IMR-90 (cell line): ENCODE measurements around the gene CAGE1. TPM values are rescaled to one million over a fixed set of nuclear protein-coding genes. Genes with fewer than 3 reads are reported as not detected.

Experiments used
- ATAC-seq: fragments of 200-7000 bp; cut with Tn5 transposase; 2 replicates; pipeline ENCODE4 v1.9.1; 2020; ENCODE audit warnings: low read depth, mild to moderate bottlenecking, moderate library complexity
- BruUV-seq: library from RNA; stranded (reverse); fragments of 400-500 nt; replicated peaks from 2 replicates; lab custom pipeline; 2021; lab: Mats Ljungman, UMichigan
- CTCF ChIA-PET: fragments of 300-600 bp; formaldehyde crosslinking; extraction: SDS; loops from one replicate; lab custom pipeline; 2021; ENCODE audit warnings: antibody characterized with exemption; lab: Yijun Ruan, JAX
- POLR2A ChIA-PET: fragments of 300-600 bp; sonication (Branson Sonifier 250); formaldehyde crosslinking; loops from one replicate; lab custom pipeline; 2022; ENCODE audit warnings: antibody characterized with exemption; ENCODE audit not compliant: unreplicated experiment; lab: Charles Lee
- DNase-seq: peaks from one replicate; pipeline ENCODE4 v3.0.0; 2013
- H2AFZ ChIP-seq: replicated peaks from 2 replicates; pipeline ENCODE3; 2013; ENCODE audit warnings: low read length, mild to moderate bottlenecking; ENCODE audit not compliant: poor library complexity
- H2AK5ac ChIP-seq: 2 replicates; pipeline ENCODE4 v1.6.1; 2013; ENCODE audit warnings: low read depth, low read length, inconsistent platforms
- H2AK9ac ChIP-seq: replicated peaks from 2 replicates; pipeline ENCODE3; 2013; ENCODE audit warnings: mild to moderate bottlenecking, low read depth, low read length, moderate library complexity; ENCODE audit not compliant: poor library complexity
- H2BK120ac ChIP-seq: 2 replicates; pipeline ENCODE4 v1.6.1; 2013; ENCODE audit warnings: low read depth, low read length, inconsistent platforms
- H2BK15ac ChIP-seq: 3 replicates; pipeline ENCODE4 v1.6.1; 2013; ENCODE audit warnings: low read depth, low read length, inconsistent platforms
- H2BK20ac ChIP-seq: 2 replicates; pipeline ENCODE4 v1.6.1; 2013; ENCODE audit warnings: low read depth, mild to moderate bottlenecking, inconsistent platforms, low read length, moderate library complexity
- H2BK5ac ChIP-seq: 2 replicates; pipeline ENCODE4 v1.6.1; 2013; ENCODE audit warnings: mild to moderate bottlenecking, low read depth, low read length, inconsistent platforms; ENCODE audit not compliant: poor library complexity, severe bottlenecking
- H3K14ac ChIP-seq: replicated peaks from 2 replicates; pipeline ENCODE4 v1.6.1; 2013; ENCODE audit warnings: low read depth, low read length, inconsistent platforms
- H3K18ac ChIP-seq: 2 replicates; pipeline ENCODE4 v1.6.1; 2013; ENCODE audit warnings: low read depth, low read length, control low read depth
- H3K23ac ChIP-seq: 2 replicates; pipeline ENCODE4 v1.6.1; 2013; ENCODE audit warnings: low read depth, low read length, inconsistent platforms
- H3K27ac ChIP-seq: 2 replicates; pipeline ENCODE4 v1.5.1; 2013; ENCODE audit warnings: mild to moderate bottlenecking, control low read depth, low read length; ENCODE audit not compliant: insufficient read depth
- H3K27me3 ChIP-seq: 2 replicates; pipeline ENCODE4 v1.6.1; 2013; ENCODE audit warnings: low read length; ENCODE audit not compliant: control insufficient read depth, insufficient read depth
- H3K36me3 ChIP-seq: 2 replicates; pipeline ENCODE4 v1.6.1; 2013; ENCODE audit warnings: low read length, mixed read lengths; ENCODE audit not compliant: control insufficient read depth, insufficient read depth
- H3K4ac ChIP-seq: 2 replicates; pipeline ENCODE4 v1.6.1; 2013; ENCODE audit warnings: low read depth, low read length, inconsistent platforms
- H3K4me1 ChIP-seq: 2 replicates; pipeline ENCODE4 v1.6.1; 2013; ENCODE audit warnings: low read length, mixed read lengths; ENCODE audit not compliant: control insufficient read depth, insufficient read depth
- H3K4me2 ChIP-seq: 2 replicates; pipeline ENCODE4 v1.6.1; 2013; ENCODE audit warnings: low read depth, mild to moderate bottlenecking, control low read depth, low read length, moderate library complexity
- H3K4me3 ChIP-seq: 2 replicates; pipeline ENCODE4 v1.5.1; 2013; ENCODE audit warnings: low read depth, mild to moderate bottlenecking, control low read depth, low read length, moderate library complexity; ENCODE audit not compliant: insufficient read depth
- H3K56ac ChIP-seq: 2 replicates; pipeline ENCODE4 v1.6.1; 2013; ENCODE audit warnings: low read length, inconsistent platforms; ENCODE audit not compliant: insufficient read depth; ENCODE audit errors: extremely low read depth
- H3K79me1 ChIP-seq, 2 experiments: 2 replicates each; pipeline ENCODE4 v1.6.1; 2013; ENCODE audit warnings: low read length in 2 of 2, inconsistent platforms in 1 of 2, low read depth in 1 of 2
- H3K9ac ChIP-seq: 2 replicates; pipeline ENCODE4 v1.6.1; 2013; ENCODE audit warnings: low read depth, low read length, control low read depth
- H3K9me1 ChIP-seq: 2 replicates; pipeline ENCODE4 v1.6.1; 2013; ENCODE audit warnings: low read length, inconsistent platforms; ENCODE audit not compliant: insufficient read depth
- H3K9me3 ChIP-seq: 2 replicates; pipeline ENCODE4 v1.6.1; 2013; ENCODE audit warnings: low read length; ENCODE audit not compliant: control insufficient read depth, insufficient read depth
- H4K20me1 ChIP-seq: 2 replicates; pipeline ENCODE4 v1.6.1; 2013; ENCODE audit warnings: low read length, inconsistent platforms; ENCODE audit not compliant: insufficient read depth
- H4K5ac ChIP-seq: 2 replicates; pipeline ENCODE4 v1.6.1; 2013; ENCODE audit warnings: mild to moderate bottlenecking, low read depth, low read length, control low read depth
- H4K8ac ChIP-seq, 2 experiments: 2 replicates each; pipeline ENCODE4 v1.6.1; 2013; ENCODE audit warnings: low read depth in 2 of 2, low read length in 2 of 2, control low read depth in 1 of 2, inconsistent platforms in 1 of 2
- H4K91ac ChIP-seq: 2 replicates; pipeline ENCODE4 v1.6.1; 2013; ENCODE audit warnings: low read depth, low read length, inconsistent platforms; ENCODE audit not compliant: insufficient read depth
- CHD1 ChIP-seq: IDR thresholded peaks from 2 replicates; pipeline ENCODE4 v1.6.1; 2012; ENCODE audit warnings: low read depth, low read length, improper control_type of control experiment
- MAFK ChIP-seq: IDR thresholded peaks from 2 replicates; pipeline ENCODE4 v1.6.1; 2012; ENCODE audit warnings: low read depth, low read length, improper control_type of control experiment
- RAD21 ChIP-seq: IDR thresholded peaks from 2 replicates; pipeline ENCODE4 v1.6.1; 2012; ENCODE audit warnings: low read length, improper control_type of control experiment
- SMC3 ChIP-seq: fragments of 150-350 bp; IDR thresholded peaks from 2 replicates; pipeline ENCODE4 v1.6.1; 2016; ENCODE audit warnings: low read depth, mild to moderate bottlenecking, antibody characterized with exemption, low read length, moderate library complexity
- WGBS, 2 experiments: methylation state at CpG; one replicate each; pipeline versions ENCODE4 v1.1.5 to v1.1.7; 2013; ENCODE audit warnings: missing lambda C conversion rate in 2 of 2; ENCODE audit not compliant: insufficient read length in 1 of 2; ENCODE audit errors: extremely low coverage in 2 of 2; 5-methylcytosine and 5-hydroxymethylcytosine counted together
- dilution Hi-C: fragments of 300-500 bp; cut with HindIII; formaldehyde crosslinking; loops from one replicate; pipeline ENCODE4 v1.14.3; 2018; ENCODE audit warnings: low sequenced_read_pairs; ENCODE audit not compliant: unreplicated experiment
- in situ Hi-C: fragments of 300-500 bp; cut with MboI; formaldehyde crosslinking; loops from 3 replicates; pipeline ENCODE4 v1.14.3; 2019; ENCODE audit warnings: low sequenced_read_pairs, inconsistent platforms, mixed read lengths
- intact Hi-C: fragments of 100-400 bp; cut with micrococcal nuclease; formaldehyde crosslinking; loops from 2 replicates; pipeline ENCODE4 v1.10.0; 2022
- polyA plus RNA-seq, 3 experiments: library from polyadenylated mRNA; depleted of rRNA; stranded (reverse); fragments of >200 nt; gene quantifications; 2 replicates each; pipeline ENCODE4 v1.2.3, GENCODE V29; 2012; ENCODE audit warnings: low replicate concordance in 1 of 3
- total RNA-seq: library from RNA; depleted of rRNA; stranded (reverse); fragments of >200 nt; gene quantifications from 2 replicates; pipeline ENCODE4 v1.2.3, GENCODE V29; 2012
- TF ChIP-seq, protein P1 (sequence below): conservative IDR thresholded peaks from 2 replicates; pipeline ENCODE4 v1.5.1; 2012; ENCODE audit warnings: mild to moderate bottlenecking, low read depth, low read length, improper control_type of control experiment

Gene CAGE1
- total and polyA plus RNA-seq, 2 of the 4 experiments (the other 2 are of a cell fraction), result not detected

DNA sequence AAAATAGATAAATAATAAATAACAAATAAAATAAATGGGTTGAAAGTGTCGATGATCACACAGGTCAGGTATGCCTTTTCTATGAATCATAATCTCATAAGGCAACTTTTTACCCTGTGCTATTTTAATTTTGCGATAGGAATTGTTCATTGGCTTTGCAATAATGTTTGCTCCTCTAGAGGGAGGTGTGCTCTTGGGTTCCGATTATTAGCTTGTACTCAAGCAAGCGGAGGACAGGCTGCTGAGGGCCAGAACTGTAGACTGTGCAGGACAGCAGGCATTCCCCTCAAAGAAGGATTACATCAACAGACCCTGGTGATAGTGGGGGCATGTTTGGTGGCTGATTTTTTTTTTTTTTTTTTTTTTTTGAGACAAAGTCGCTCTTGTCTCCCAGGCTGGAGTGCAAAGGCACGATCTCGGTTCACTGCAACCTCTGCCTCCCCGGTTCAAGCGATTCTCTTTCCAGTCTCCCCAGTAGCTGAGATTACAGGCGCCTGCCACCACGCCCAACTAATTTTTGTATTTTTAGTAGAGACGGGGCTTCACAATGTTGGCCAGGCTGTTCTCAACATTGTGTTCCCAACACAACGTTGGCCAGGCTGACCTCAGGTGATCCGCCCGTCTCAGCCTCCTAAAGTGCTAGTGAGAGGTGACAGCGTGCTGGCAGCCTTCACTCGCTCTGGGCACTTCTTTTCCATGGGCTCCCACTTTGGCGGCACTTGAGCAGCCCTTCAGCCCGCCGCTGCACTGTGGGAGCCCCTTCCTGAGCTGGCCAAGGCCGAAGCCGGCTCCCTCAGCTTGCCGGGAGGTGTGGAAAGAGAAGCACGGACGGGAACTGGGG, 35.6 kb upstream of the CAGE1 start:
- Histone ChIP-seq H3K14ac (no peak overlapping the region), H2BK120ac (no peak overlapping the region), H3K36me3 (no peaks in the 10 kb centered on the region), H3K23ac (no peak overlapping the region), H3K4me2 (no peak overlapping the region), H2AFZ (no peak overlapping the region), H4K8ac (no peak overlapping the region), H2BK5ac (no peak overlapping the region), H3K27ac (no peak overlapping the region), H3K9ac (no peak overlapping the region), H2BK15ac (no peak overlapping the region), H4K20me1 (no peaks in the 10 kb centered on the region), H2BK20ac (no peak overlapping the region), H4K5ac (no peak overlapping the region), H3K56ac (no peak overlapping the region), H3K4me1 (no peaks in the 10 kb centered on the region), H3K4ac (no peak overlapping the region), H2AK9ac (no peak overlapping the region), H2AK5ac (no peak overlapping the region), H3K9me3 (no peaks in the 10 kb centered on the region), H3K18ac (no peak overlapping the region), H3K9me1 (no peaks in the 10 kb centered on the region; the same call in 1 of the 2 replicates), H3K4me3 (no peak overlapping the region), H4K91ac (no peak overlapping the region), H3K79me1 (no peaks in the 10 kb centered on the region), H3K27me3 (no peaks in the 10 kb centered on the region)
- no TSS peak for BruUV-seq
- TF ChIP-seq, protein P1, sequence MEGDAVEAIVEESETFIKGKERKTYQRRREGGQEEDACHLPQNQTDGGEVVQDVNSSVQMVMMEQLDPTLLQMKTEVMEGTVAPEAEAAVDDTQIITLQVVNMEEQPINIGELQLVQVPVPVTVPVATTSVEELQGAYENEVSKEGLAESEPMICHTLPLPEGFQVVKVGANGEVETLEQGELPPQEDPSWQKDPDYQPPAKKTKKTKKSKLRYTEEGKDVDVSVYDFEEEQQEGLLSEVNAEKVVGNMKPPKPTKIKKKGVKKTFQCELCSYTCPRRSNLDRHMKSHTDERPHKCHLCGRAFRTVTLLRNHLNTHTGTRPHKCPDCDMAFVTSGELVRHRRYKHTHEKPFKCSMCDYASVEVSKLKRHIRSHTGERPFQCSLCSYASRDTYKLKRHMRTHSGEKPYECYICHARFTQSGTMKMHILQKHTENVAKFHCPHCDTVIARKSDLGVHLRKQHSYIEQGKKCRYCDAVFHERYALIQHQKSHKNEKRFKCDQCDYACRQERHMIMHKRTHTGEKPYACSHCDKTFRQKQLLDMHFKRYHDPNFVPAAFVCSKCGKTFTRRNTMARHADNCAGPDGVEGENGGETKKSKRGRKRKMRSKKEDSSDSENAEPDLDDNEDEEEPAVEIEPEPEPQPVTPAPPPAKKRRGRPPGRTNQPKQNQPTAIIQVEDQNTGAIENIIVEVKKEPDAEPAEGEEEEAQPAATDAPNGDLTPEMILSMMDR, result peak; percentile 54
- TF ChIP-seq RAD21 (peak; percentile 65), CHD1 (no peak), MAFK (no peak), SMC3 (peak; percentile 51)
- dilution Hi-C loops (no loop called here), in situ Hi-C loops (no loop called here), intact Hi-C loops (no loop called here)
- POLR2A ChIA-PET, result interaction anchor here (0.5 kb wide), 1 partner anchor 15 kb away, joined by 3 read pairs; no protein-coding TSS in a partner anchor
- peak; percentile 41 for DNase-seq
- CTCF ChIA-PET, result interaction anchor here (0.6 to 1.0 kb wide), 3 partner anchors 20 to 190 kb away, joined by 3 to 4 read pairs (median 3); no protein-coding TSS in a partner anchor
- ATAC-seq, result peak; percentile 75
- 89% methylated on average over 8 of the region's 25 CpGs; no CpG with 5 or more reads in 1 of the 2 experiments for WGBS, 2 experiments
